ENCODE data around the gene RPRD1B.
A peak's percentile ranks its signal among the peaks of the same experiment; 100 is the strongest.

The RPRD1B gene

DNA sequence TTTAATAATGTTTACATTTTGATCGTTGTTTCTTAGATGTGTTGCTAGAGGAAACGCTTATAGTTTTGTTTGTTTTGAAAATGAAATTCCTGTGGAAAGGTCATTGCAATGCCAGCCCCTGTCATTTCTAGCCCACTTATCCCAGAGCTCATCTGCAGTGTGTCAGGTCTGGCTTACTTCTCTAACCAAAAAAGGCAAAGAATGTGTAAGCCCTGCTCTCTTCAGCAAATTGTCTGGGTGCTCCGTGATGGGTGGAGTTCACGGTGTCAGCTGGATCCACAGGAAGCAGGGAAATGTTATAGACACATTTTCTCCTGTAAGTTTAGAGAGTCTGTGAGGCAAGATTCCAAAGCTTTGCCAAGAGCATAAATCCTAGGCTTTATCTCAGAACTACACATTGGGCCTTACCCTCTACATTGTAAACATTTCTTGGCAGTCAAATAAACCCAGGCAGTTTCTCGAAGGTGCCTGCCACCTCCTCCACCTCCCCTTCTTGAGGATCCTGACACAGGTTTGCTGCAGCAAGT is 50.9 kb downstream of the RPRD1B start:
- no peak for TF ChIP-seq EZH2phosphoT487 (IDR thresholded peaks at IDR 0.05; ENCODE audit: low read depth)
- TF ChIP-seq, protein P1, sequence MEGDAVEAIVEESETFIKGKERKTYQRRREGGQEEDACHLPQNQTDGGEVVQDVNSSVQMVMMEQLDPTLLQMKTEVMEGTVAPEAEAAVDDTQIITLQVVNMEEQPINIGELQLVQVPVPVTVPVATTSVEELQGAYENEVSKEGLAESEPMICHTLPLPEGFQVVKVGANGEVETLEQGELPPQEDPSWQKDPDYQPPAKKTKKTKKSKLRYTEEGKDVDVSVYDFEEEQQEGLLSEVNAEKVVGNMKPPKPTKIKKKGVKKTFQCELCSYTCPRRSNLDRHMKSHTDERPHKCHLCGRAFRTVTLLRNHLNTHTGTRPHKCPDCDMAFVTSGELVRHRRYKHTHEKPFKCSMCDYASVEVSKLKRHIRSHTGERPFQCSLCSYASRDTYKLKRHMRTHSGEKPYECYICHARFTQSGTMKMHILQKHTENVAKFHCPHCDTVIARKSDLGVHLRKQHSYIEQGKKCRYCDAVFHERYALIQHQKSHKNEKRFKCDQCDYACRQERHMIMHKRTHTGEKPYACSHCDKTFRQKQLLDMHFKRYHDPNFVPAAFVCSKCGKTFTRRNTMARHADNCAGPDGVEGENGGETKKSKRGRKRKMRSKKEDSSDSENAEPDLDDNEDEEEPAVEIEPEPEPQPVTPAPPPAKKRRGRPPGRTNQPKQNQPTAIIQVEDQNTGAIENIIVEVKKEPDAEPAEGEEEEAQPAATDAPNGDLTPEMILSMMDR (IDR thresholded peaks at IDR 0.05; ENCODE audit: low read depth, low read length): no peak
- Histone ChIP-seq H3K79me2 (ENCODE audit: low read length) (peaks cover 34% of the 10 kb centered on the region), H2AFZ (ENCODE audit: low read depth, low read length) (no peak overlapping the region), H3K4me3 (ENCODE audit: low read length) (no peak overlapping the region), H3K9ac (ENCODE audit: low read length) (no peak overlapping the region), H4K20me1 (ENCODE audit: insufficient read depth, low read length) (no peaks in the 10 kb centered on the region), H3K27me3 (ENCODE audit: low read depth, low read length) (no peaks in the 10 kb centered on the region), H3K4me2 (ENCODE audit: low read length) (no peak overlapping the region), H3K9me3 (ENCODE audit: insufficient read depth, low read length) (no peaks in the 10 kb centered on the region), H3K27ac (ENCODE audit: low read length) (no peak overlapping the region), H3K4me1 (ENCODE audit: low read length) (peaks cover 44% of the 10 kb centered on the region), H3K36me3 (replicated peaks; ENCODE audit: low read depth, low read length) (peaks cover 70% of the 10 kb centered on the region)

DNA sequence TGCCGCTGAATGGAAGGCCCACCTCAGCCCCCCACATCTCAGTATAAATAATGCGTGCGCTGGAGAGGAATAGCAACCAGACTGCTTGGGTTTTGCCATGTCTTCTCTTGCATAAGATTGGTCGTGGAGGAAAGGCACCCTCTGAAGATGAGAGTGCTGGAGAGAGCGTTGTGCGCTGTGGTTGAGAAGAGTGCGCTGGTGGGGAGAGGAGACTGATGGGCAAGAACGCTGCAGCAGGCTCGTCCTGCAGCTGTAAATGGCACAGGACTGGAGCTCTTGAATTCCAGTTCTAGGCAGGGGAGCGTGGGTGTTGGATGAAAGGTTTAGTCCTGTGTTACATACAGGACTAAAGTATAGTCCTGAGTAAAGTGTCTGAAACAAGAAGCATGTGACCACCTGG is 51.5 kb downstream of the RPRD1B start:
- Histone ChIP-seq H2AFZ (ENCODE audit: low read depth, low read length) (no peak overlapping the region), H3K4me3 (ENCODE audit: low read length) (no peak overlapping the region), H4K20me1 (ENCODE audit: insufficient read depth, low read length) (no peaks in the 10 kb centered on the region), H3K27ac (ENCODE audit: low read length) (no peak overlapping the region), H3K27me3 (ENCODE audit: low read depth, low read length) (no peaks in the 10 kb centered on the region), H3K79me2 (ENCODE audit: low read length) (peaks cover 34% of the 10 kb centered on the region), H3K4me2 (ENCODE audit: low read length) (no peak overlapping the region), H3K36me3 (replicated peaks; ENCODE audit: low read depth, low read length) (peaks cover 75% of the 10 kb centered on the region), H3K9ac (ENCODE audit: low read length) (no peak overlapping the region), H3K9me3 (ENCODE audit: insufficient read depth, low read length) (no peaks in the 10 kb centered on the region), H3K4me1 (ENCODE audit: low read length) (peaks cover 44% of the 10 kb centered on the region)
- TF ChIP-seq EZH2phosphoT487 (IDR thresholded peaks at IDR 0.05; ENCODE audit: low read depth): no peak
- TF ChIP-seq, protein P1 (IDR thresholded peaks at IDR 0.05; ENCODE audit: low read depth, low read length): no peak

DNA sequence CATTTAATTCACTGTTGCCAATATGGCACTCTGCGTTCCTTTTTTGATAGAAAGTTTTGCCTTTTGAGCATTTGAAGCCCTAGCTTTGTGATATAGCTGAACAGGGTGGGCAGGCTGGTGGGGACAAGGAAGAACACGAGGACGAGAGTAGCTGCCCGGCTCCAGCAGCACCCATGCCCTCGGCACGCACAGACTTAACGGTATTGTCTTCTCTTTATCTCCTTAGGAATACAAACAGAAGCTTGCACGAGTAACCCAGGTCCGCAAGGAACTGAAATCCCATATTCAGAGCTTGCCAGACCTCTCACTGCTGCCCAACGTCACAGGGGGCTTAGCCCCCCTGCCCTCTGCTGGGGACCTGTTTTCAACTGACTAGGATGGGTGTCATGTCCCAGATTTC is 56.0 kb downstream of the RPRD1B start:
- no peaks in the 10 kb centered on the region for H4K20me1 ChIP-seq (ENCODE audit: insufficient read depth, low read length)
- no peak overlapping the region for H3K4me2 ChIP-seq (ENCODE audit: low read length)
- H3K79me2 ChIP-seq (ENCODE audit: low read length): peaks cover 16% of the 10 kb centered on the region
- no peaks in the 10 kb centered on the region for H3K27me3 ChIP-seq (ENCODE audit: low read depth, low read length)
- no peaks in the 10 kb centered on the region for H3K9me3 ChIP-seq (ENCODE audit: insufficient read depth, low read length)
- no peak overlapping the region for H3K9ac ChIP-seq (ENCODE audit: low read length)
- peaks cover 57% of the 10 kb centered on the region for H3K4me1 ChIP-seq (ENCODE audit: low read length)
- peak overlapping the region; percentile 93; the same call in 1 of the 2 replicates for H3K27ac ChIP-seq (ENCODE audit: low read length)
- no peak overlapping the region for H3K4me3 ChIP-seq (ENCODE audit: low read length)
- peaks cover 58% of the 10 kb centered on the region for H3K36me3 ChIP-seq (replicated peaks; ENCODE audit: low read depth, low read length)
- no peak overlapping the region for H2AFZ ChIP-seq (ENCODE audit: low read depth, low read length)
- TF ChIP-seq EZH2phosphoT487 (IDR thresholded peaks at IDR 0.05; ENCODE audit: low read depth): no peak
- TF ChIP-seq, protein P1 (IDR thresholded peaks at IDR 0.05; ENCODE audit: low read depth, low read length): no peak

DNA sequence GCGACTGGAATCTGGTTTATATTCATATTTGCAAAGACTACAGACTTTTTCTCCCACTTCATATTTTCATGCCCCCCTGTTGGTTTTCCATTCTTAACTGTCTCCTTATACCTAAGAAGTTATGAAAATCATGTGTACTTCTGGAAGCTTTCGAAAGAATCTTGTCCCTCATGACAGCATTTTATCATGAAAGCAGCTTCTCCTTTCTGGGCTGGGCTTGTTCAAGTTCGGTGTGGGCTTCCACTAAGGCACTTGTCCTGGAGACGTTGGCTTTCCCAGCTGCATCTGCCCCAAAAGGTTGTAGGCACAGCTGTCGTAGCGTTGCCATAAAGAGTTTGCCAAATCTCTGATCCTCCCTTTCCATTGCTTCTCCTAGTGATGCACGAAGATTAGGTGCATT is 56.5 kb downstream of the RPRD1B start:
- Histone ChIP-seq H3K4me1 (ENCODE audit: low read length) (peaks cover 62% of the 10 kb centered on the region), H2AFZ (ENCODE audit: low read depth, low read length) (no peak overlapping the region), H3K27ac (ENCODE audit: low read length) (peak overlapping the region; percentile 93; the same call in 1 of the 2 replicates), H3K9me3 (ENCODE audit: insufficient read depth, low read length) (no peaks in the 10 kb centered on the region), H3K4me3 (ENCODE audit: low read length) (no peak overlapping the region), H3K4me2 (ENCODE audit: low read length) (no peak overlapping the region), H3K27me3 (ENCODE audit: low read depth, low read length) (no peaks in the 10 kb centered on the region), H3K36me3 (replicated peaks; ENCODE audit: low read depth, low read length) (peaks cover 54% of the 10 kb centered on the region), H3K79me2 (ENCODE audit: low read length) (peaks cover 16% of the 10 kb centered on the region), H3K9ac (ENCODE audit: low read length) (no peak overlapping the region), H4K20me1 (ENCODE audit: insufficient read depth, low read length) (no peaks in the 10 kb centered on the region)
- TF ChIP-seq EZH2phosphoT487 (IDR thresholded peaks at IDR 0.05; ENCODE audit: low read depth): no peak
- TF ChIP-seq, protein P1 (IDR thresholded peaks at IDR 0.05; ENCODE audit: low read depth, low read length): no peak

All from OCI-LY3 (cell line).